Ascending aorta (tissue), 2 donors: ENCODE results near the gene CDK9. TPM values are rescaled to one million over a fixed set of nuclear protein-coding genes. Genes with fewer than 3 reads are reported as not detected.

Source experiments
- DNase-seq, 2 donors: peaks; one replicate each; pipeline ENCODE4 v3.0.0-alpha.2; 2019; ENCODE audit warnings: low spot score in 2 of 2
- H3K27ac ChIP-seq, 2 donors: fragments of 200-600 bp; sonication (generic); one replicate each; pipeline ENCODE4 v1.5.1; 2016 to 2017; ENCODE audit warnings: mild to moderate bottlenecking in 1 of 2
- H3K27me3 ChIP-seq: fragments of 200-600 bp; sonication (generic); one replicate; pipeline ENCODE4 v1.5.1; 2017
- H3K36me3 ChIP-seq, 2 donors: fragments of 200-600 bp; sonication (generic); one replicate each; pipeline ENCODE4 v1.5.1; 2016
- H3K4me1 ChIP-seq, 2 donors: fragments of 200-600 bp; sonication (generic); one replicate each; pipeline ENCODE4 v1.5.1; 2016 to 2017; ENCODE audit warnings: mild to moderate bottlenecking in 1 of 2
- H3K4me3 ChIP-seq, 2 donors: fragments of 200-600 bp; sonication (generic); one replicate each; pipeline ENCODE4 v1.5.1; 2016 to 2017; ENCODE audit warnings: mild to moderate bottlenecking in 1 of 2
- H3K9me3 ChIP-seq, 2 donors: fragments of 200-600 bp; sonication (generic); one replicate each; pipeline ENCODE4 v1.5.1; 2016
- CTCF ChIP-seq, 3 experiments: fragments of 200-600 bp in 2 of 3; fragments of 450-650 bp in 1 of 3; sonication (generic) in 2 of 3; IDR thresholded peaks; one replicate each; pipeline ENCODE4 v1.5.1; 2016 to 2019; ENCODE audit warnings: antibody characterized with exemption in 3 of 3, mild to moderate bottlenecking in 1 of 3, moderate library complexity in 1 of 3
- intact Hi-C: fragments of 100-400 bp; cut with DNase I; formaldehyde crosslinking; loops from one replicate; pipeline ENCODE4 v1.15.1; 2023
- total RNA-seq: library from RNA; depleted of rRNA; stranded (reverse); fragments of >200 nt; gene quantifications from one replicate; pipeline ENCODE4 v1.1.0, GENCODE V29; 2016

The CDK9 gene
- total RNA-seq, 1 donor from 2014 or later = 470 TPM

GRCh38 chr9:127773272-127773671 is 12.6 kb upstream of the CDK9 start:
- H3K36me3 ChIP-seq = no peaks in the 10 kb centered on the region
- H3K9me3 ChIP-seq = no peaks in the 10 kb centered on the region
- peaks cover 3 to 8% of the 10 kb centered on the region in 2 donors for H3K4me1 ChIP-seq
- no peak overlapping the region for H3K27ac ChIP-seq
- no peak for DNase-seq
- H3K4me3 ChIP-seq = no peak overlapping the region
- no peaks in the 10 kb centered on the region for H3K27me3 ChIP-seq
- intact Hi-C loops = no loop called here
- TF ChIP-seq CTCF (IDR thresholded peaks at IDR 0.05) = no peak

GRCh38 chr9:127773981-127774380 is 11.9 kb upstream of the CDK9 start:
- no peak for TF ChIP-seq CTCF (IDR thresholded peaks at IDR 0.05)
- H3K27me3 ChIP-seq = no peaks in the 10 kb centered on the region
- H3K9me3 ChIP-seq = no peaks in the 10 kb centered on the region
- intact Hi-C loops = no loop called here
- H3K4me3 ChIP-seq = no peak overlapping the region
- no peak for DNase-seq
- H3K27ac ChIP-seq = no peak overlapping the region
- H3K36me3 ChIP-seq = no peaks in the 10 kb centered on the region
- H3K4me1 ChIP-seq = peaks cover 3 to 8% of the 10 kb centered on the region in 2 donors

- DNase-seq = no peak
- no peak overlapping the region for H3K27ac ChIP-seq
- no peaks in the 10 kb centered on the region for H3K36me3 ChIP-seq
- H3K4me1 ChIP-seq = no peaks in the 10 kb centered on the region
- peak overlapping the region in 1 of 2 donors; percentile 31 for H3K4me3 ChIP-seq
- no peak for TF ChIP-seq CTCF (IDR thresholded peaks at IDR 0.05)
- intact Hi-C loops = no loop called here
- H3K9me3 ChIP-seq = no peaks in the 10 kb centered on the region
- H3K27me3 ChIP-seq = no peaks in the 10 kb centered on the region
Observed at GRCh38 chr9:127776195-127776923, 9.5 kb upstream of the CDK9 start.

GRCh38 chr9:127776924-127777289 is 8.9 kb upstream of the CDK9 start:
- no peaks in the 10 kb centered on the region for H3K36me3 ChIP-seq
- H3K4me1 ChIP-seq = no peaks in the 10 kb centered on the region
- no peak for DNase-seq
- no peak for TF ChIP-seq CTCF (IDR thresholded peaks at IDR 0.05)
- H3K27ac ChIP-seq = no peak overlapping the region
- H3K9me3 ChIP-seq = no peaks in the 10 kb centered on the region
- intact Hi-C loops = no loop called here
- no peaks in the 10 kb centered on the region for H3K27me3 ChIP-seq
- peak overlapping the region in 1 of 2 donors; percentile 31 for H3K4me3 ChIP-seq

- Histone ChIP-seq H3K27me3 (no peaks in the 10 kb centered on the region), H3K36me3 (no peaks in the 10 kb centered on the region), H3K9me3 (no peaks in the 10 kb centered on the region), H3K4me1 (no peaks in the 10 kb centered on the region), H3K27ac (no peak overlapping the region), H3K4me3 (peak overlapping the region in 1 of 2 donors; percentile 27)
- intact Hi-C loops = no loop called here
- no peak for TF ChIP-seq CTCF (IDR thresholded peaks at IDR 0.05)
- DNase-seq = no peak
Observed at GRCh38 chr9:127777368-127777980, 8.4 kb upstream of the CDK9 start.
